Transverse colon (tissue), 4 donors: Measurements from ENCODE around the gene IL1RAPL1.

Experiments used
- EP300 ChIP-seq: sonication (generic); formaldehyde crosslinking; IDR thresholded peaks from one replicate; pipeline ENCODE4 v1.6.1; 2017; ENCODE audit warnings: antibody characterized with exemption, low read depth
- POLR2A ChIP-seq: fragments of 450-650 bp; IDR thresholded peaks from one replicate; pipeline ENCODE4 v1.6.1; 2016; ENCODE audit warnings: antibody characterized with exemption, mild to moderate bottlenecking, moderate library complexity
- POLR2AphosphoS5 ChIP-seq, 3 donors: sonication (generic); formaldehyde crosslinking; IDR thresholded peaks; one replicate each; pipeline ENCODE4 v1.6.1; 2016; ENCODE audit warnings: antibody characterized with exemption in 3 of 3
- TF ChIP-seq, protein P1 (sequence below), 5 experiments: fragments of 200-600 bp in 3 of 5; fragments of 450-650 bp in 2 of 5; sonication (generic) in 3 of 5; IDR thresholded peaks; 1 replicate in 2 of 5; 2 replicates in 3 of 5; pipeline ENCODE4 v1.5.1; 2016 to 2017; ENCODE audit warnings: antibody characterized with exemption in 5 of 5, inconsistent platforms in 3 of 5, mild to moderate bottlenecking in 2 of 5, moderate library complexity in 1 of 5

- TF ChIP-seq POLR2A (no peak), EP300 (no peak), POLR2AphosphoS5 (IDR thresholded peaks at IDR 0.05) (no peak)
- TF ChIP-seq, protein P1, sequence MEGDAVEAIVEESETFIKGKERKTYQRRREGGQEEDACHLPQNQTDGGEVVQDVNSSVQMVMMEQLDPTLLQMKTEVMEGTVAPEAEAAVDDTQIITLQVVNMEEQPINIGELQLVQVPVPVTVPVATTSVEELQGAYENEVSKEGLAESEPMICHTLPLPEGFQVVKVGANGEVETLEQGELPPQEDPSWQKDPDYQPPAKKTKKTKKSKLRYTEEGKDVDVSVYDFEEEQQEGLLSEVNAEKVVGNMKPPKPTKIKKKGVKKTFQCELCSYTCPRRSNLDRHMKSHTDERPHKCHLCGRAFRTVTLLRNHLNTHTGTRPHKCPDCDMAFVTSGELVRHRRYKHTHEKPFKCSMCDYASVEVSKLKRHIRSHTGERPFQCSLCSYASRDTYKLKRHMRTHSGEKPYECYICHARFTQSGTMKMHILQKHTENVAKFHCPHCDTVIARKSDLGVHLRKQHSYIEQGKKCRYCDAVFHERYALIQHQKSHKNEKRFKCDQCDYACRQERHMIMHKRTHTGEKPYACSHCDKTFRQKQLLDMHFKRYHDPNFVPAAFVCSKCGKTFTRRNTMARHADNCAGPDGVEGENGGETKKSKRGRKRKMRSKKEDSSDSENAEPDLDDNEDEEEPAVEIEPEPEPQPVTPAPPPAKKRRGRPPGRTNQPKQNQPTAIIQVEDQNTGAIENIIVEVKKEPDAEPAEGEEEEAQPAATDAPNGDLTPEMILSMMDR (IDR thresholded peaks at IDR 0.05), result no peak
Observed at GRCh38 chrX:29841750-29842149, 1254.5 kb downstream of the IL1RAPL1 start.
